HG03558 (cell line): Measurements from ENCODE around the gene ADAMTSL1.
"Not testable (repeated sequence)": the region's sequence is repeated elsewhere in the genome, so short reads cannot be mapped to it uniquely, and the experiment has no call there.

Experiments used
- ATAC-seq: cut with Tn5 transposase; IDR thresholded peaks from one replicate; pipeline ENCODE4 v1.9.1; 2021; ENCODE audit warnings: moderate number of reproducible peaks; ENCODE audit not compliant: unreplicated experiment; ENCODE audit errors: extremely low read depth

The ADAMTSL1 gene

DNA sequence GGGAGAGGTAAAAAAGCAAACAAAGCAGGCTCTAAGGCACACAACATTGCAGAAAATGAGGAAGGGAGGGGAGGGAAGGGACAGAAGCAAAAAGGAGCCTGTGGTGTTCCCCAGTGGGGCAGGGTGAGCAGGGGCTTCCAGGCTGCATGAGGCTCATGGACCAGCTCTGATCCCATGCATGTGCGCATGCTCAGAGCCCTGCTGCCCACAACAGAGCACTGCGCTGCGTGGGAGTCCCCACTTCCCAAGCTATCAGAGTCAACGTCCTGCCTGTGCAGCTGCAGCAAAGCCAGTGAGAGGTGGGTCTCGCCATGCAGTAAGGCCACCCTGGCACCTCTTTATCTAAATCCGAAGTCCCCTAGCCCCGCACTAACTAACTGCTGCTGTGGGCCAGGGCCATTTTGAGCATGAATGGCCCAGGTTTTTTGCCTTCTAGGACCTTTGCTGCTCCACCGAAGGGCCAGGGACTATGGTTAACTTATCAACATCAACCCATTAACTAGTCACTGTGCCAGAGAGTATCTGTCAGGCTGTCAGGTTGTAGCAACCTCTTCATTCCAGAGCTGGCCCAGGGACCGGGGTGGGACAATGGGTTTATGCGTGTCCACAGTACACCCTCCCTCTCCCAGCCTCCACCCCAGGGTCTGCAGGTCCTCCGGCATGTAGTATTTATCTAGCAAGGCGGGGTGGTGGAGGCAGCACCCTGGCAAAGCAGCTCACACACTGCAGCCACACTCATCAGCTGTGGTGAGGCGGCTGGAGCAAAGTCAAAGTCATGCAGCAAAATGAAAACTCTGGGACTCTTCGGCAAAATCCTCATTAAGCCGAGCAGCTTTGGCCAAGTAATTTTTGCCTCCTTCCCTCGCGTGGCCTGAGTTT lies 435.4 kb downstream of the ADAMTSL1 start:
- ATAC-seq, result no peak

DNA sequence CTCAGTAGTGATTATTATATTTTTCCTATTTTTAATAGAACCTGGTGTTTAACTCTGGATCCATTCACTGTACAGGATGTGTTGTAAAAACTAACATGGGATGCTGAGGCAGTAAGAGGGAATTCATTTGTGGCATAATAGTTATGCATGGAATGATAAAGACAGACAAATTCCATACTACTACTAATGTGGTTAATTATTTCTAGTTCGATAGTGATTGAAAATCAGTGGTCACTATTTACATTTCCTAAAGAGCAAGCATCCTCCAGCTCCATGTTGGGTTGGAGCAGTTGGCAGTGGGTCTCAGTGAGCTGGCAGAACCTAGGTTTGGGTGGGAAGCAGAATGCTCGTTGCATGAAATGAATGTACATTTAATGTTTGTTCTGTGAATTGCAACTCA lies 436.5 kb downstream of the ADAMTSL1 start:
- ATAC-seq, result no peak

DNA sequence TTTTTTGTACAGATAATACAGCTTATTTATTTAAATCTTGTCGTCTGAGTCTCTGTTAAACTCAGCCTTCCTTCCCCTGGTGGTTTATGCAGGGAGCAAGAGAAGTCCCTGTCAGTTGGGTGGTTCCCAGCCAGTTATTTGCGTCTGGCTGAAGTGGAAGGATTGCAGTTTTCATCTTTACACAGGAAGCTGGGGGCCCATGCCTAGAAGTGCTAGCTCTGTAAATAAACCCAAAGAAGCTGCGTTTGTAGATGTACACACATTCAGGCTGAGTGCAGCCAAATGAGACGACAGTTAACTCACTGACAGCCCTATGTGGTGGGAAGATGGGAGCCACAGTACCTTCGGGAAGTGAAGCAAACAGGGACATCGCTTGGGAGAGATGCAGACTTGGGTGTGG lies 437.0 kb downstream of the ADAMTSL1 start:
- no peak for ATAC-seq

DNA sequence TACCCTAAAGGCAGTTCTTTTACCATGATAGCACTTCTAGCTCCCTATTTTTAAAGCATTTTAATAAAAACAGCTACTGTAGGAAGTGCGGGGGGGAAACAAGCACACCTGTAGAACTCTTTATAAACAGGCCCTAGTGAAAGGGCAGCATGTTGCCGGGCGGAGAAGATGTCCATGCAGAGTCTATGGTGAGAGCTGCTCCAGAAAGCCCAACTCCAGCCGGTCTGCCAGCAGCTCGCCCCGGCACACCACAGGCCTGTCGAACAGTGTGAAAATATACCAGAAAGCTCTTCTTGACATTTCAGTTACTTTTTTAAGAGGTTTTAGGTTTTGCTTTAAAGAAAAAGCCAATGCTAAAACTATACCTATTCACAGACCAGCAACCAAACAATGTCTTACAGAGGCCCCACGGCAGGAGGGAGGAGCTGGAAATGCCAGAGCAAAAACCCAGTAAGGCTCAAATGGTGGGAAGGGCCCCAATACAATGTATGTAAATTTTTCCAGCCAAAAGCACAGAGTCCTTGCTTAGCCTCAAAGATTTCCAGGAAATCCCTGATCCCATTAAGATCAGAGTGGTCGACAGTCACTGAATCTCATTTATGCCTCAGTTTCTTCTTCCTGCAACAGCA lies 437.9 kb downstream of the ADAMTSL1 start:
- no peak for ATAC-seq

DNA sequence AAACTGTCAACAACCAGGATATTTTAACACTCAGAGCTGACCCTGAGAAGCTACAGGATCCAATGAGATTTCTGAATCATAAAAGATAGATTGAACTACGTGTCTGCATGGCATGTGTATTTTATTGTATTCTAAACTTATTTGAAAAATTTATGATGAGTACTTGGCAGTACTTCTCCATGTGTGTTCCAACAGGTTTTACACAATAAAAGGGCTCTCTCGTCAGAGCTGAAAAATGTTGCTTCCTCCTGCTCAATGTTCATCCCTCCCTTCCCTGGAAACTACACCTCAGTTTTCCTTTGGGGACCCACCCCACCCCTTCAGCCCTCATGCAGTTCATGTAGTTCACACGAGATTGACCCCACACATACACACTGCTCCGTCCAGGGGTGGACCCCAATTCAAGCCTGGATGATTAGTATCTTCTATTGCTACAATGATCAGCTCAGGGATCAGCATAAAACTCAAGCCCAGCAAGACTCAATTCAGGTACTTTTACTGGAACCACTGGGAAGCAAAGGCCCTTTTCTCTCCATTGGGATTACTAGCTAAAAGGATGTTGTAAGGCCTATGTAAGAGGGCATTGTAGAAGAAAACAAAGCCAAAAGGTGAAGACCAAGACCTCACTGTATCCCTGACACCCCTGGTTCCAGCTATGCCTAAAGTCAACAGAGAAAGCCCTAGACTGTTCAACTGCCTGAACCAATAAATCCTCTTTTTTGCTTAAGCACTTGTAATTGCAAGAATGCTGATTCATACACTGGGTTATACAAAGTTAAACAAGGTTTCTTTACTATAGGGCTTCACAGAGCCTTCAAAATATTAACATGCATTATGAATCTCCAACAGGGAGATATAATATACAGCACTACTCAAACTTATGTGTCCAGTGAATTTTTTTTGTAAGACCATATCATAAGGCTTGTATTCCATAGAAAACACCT lies 446.5 kb downstream of the ADAMTSL1 start:
- no peak for ATAC-seq

DNA sequence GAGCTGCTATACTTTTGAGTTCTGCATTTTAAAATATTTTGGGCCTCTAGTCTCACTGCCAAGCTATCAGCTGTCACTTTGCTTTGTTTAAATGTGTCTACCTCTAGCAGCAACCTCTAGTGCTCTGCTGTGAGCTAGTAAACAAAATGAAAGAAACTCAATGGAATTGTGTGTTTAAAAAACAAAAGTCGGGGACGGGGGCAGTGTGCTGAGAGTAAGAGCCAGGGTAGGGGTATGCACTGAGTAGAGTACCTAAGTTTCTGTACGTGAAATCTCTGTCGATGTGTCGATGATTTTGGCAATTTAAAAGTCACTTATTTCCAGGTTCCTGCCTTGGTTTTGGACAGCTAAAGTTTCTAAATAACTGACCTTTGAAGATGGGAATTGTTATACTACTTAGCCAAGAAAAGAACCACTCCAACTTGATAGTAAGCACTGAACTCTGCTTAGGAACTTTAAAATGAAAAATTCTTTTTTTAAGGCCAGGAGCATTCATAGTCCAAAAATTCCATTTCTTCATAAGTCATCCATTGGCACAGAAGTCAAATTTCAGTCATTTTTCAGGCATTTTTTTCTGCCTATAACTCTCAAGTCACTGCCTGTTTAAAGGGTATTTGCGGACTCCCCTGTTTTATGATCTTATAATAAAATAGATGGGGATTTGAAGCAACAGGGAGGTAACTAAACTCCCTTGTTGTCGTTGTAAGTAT lies 447.6 kb downstream of the ADAMTSL1 start:
- ATAC-seq, result no peak

DNA sequence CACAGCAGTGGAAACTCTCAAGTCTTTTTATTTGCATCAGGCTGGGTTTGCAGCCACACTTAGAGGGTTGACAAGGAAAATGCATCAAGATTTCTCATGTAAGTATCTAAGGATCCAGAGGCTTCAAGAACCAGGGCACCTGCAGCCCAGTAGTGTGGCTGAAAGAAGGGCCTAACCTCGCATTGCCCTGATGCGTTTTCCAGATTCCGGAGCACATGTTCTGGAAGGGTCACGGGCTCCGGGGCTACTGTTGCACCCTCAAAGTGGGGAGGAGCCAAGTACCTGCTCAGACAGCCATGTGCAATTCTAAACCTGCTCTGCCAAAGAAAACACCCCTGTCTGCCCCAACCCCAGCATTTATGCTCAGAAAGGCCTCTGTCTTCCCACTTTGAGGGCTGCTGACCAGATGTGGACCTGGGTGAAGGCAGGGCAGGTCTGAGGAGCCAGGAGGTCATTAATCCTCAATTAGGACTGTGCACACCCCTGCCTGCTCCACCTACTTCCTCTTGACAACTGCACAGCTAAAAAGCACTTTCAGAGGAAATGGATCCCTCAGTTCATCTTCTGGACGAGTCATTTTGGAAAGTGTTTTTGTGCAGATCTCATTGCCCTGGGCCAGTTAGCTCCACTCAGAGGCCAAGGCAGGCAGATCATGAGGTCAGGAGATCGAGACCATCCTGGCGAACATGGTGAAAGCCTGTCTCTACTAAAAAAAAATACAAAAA lies 448.4 kb downstream of the ADAMTSL1 start:
- ATAC-seq, result no peak

DNA sequence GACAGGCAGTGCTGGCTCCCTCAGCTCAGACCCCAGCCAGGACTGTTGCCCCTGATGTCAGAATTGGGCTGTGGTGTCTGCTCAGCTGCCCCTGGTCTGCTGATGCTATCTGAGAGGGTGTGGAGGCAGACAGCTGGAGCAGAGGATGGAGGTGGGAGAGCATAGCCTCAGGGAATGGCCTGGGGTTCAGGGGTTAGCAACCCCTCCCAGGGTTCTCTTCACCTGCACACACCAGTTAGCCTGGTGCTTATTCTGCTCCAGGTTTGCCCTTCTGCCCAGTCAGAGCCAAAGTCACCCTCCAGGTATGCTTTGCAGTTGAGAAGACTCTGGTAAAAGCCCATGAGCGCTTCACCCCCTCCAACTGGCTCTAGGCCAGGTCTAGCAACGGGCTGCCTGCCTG lies 449.2 kb downstream of the ADAMTSL1 start:
- ATAC-seq, result no peak

DNA sequence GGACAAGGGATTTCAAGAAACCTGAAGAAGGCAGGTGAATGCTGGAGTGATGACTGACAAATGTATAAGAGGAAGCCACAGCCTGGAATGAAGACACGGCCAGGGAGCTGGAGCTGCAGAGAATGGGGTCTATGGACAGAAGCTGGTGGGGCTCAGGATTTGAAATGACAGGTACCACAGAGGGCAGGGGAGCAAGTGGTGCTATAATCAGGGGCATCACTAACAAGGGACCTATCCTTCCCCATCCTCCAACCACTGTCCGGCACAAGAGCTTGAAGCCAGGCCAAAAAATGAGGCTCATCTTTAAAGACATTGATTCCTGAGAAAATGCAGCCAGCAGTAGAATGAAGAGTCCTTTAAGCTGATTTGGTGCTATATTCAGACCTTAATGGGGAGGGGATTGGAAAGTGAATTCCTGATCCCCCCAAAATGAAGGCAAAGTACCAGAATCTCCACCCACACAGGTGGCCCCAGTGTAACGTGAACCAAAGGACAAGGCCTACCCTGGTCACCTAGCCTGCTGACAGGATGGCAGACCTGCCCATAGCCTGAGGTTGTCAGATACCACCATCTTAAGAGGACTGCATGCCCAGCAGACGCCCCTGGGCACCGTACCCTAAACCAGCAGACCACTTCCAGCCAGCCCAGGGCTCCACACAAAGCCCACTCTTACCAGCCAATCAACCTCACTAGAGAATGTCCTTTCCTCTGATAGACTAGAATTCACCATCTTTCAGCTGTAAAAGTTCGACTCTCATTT lies 449.9 kb downstream of the ADAMTSL1 start:
- ATAC-seq, result no peak

DNA sequence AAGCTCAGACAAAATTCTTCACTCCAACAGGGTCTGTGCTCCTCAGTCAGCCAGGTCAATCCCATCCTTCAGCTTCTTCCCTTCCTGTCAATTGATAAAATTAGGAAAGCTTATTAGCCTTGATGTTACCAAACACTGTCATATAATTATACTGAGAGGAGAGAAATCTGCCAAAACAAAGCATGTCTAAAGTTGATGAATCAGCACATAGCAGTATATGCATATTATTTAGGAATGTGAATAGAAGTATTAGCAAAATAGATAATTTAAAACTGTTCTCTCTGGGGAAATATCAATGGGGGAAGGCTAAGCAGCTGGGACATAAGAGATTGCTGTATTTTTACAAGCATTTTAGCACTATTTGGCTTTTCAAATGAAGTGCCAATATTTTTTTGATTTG lies 451.9 kb downstream of the ADAMTSL1 start:
- ATAC-seq, result no peak

DNA sequence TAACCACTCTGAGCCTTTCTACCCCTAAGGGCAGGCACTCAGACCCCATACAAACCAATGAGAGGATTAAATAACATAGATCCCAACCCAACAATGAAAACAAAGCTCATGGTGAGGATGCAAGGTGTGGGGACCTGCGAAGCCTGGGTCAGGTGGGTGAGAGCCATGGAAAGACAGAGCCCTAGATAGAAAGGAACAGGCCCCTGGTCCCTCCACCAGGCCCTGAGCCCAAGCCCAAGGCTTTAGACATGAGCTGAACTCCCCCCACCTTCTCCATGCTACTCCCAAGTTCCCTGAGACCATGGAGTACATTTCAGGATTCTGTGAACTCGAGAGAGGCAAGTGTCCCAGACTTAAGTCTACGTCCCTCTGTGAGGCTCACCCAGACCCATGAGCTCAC lies 452.6 kb downstream of the ADAMTSL1 start:
- ATAC-seq, result no peak

DNA sequence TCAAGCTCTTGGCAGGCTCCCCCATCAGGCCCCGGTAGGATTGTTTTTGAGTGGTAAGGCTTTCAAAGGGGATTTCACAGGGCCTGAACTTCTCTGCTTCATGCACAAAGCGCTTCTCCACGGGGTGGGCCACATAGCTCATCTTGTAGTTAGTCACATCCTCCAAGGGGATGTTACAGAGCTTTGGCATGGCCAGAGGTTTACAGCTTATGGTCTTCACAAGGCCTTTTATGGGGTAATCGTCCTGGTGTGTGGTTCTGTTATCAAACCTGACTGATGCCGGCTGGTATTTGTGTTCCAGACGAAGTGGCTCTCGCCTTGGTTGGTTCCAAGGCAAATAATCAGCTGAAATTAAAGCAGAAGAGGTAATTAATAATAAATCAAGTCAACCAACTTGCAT lies 454.8 kb downstream of the ADAMTSL1 start:
- ATAC-seq, result no peak

DNA sequence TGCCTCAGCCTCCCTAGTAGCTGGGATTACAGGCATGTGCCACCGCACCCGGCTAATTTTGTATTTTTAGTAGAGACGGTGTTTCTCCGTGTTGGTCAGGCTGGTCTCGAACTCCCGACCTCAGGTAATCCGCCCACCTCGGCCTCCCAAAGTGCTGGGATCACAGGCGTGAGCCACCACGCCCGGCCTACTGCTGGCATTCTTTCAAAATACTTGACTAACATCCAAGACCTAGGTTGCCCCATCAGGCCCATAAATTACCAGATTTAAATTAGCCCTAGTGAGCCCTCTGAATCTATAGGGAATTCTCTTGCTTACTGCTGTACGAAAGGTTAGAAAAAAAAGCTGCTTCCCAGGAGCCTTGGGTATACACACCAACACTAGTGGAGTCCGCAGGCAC lies 456.7 kb downstream of the ADAMTSL1 start:
- ATAC-seq, result not testable (repeated sequence)

DNA sequence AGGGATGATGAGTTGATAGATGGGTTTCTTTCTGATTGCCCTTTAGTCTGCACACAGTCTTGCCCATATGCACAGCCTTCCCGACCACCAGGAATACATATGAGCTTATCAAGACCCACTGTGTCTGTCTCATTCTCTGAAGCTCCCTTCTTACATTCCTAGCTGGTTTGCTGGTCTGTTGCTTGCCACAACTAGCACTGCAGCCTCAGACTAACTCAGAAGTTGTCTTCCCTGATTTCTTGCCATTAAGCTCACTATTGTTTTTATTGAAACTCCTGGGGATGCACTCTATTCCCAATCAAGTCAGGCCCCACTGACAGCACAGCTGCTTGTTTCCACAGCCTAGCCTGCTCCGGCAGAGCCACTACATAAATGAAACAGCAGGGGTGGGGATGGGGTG lies 461.6 kb downstream of the ADAMTSL1 start:
- ATAC-seq, result no peak

DNA sequence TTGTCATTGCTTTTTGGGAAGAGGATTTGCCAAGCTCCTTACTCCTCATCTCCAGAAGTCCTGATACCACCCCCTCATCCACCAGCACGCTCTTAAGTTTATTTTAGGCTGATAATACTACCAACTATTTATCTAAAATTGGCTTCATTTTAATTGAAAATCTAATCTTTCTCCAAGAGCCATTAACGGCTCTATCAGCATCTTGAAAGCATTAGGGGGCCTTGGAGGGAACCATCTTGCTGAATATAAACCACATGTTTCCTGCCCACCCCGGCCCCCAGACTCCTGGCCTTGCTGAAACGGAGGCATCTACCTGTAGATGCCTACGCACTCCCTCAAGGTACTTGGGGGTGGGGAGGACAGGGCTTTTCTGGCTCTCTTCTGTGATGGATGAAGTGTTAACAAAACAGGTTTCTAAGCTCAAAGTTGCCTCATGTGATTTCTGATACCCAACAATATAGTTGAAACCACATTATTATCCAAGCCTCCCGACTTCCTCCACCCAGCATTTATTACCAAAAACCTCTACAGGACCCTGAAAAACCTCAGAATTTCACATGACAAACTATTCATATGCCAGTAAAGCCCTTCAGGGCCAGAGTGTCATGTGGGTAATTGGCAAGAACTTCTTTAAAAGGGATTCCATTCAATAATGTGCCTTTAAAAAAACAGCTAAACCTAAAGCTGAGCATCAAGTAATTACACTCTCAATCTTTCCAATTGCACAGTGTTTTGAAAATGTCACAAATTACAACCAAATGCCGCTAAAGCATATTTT lies 462.3 kb downstream of the ADAMTSL1 start:
- ATAC-seq, result no peak

DNA sequence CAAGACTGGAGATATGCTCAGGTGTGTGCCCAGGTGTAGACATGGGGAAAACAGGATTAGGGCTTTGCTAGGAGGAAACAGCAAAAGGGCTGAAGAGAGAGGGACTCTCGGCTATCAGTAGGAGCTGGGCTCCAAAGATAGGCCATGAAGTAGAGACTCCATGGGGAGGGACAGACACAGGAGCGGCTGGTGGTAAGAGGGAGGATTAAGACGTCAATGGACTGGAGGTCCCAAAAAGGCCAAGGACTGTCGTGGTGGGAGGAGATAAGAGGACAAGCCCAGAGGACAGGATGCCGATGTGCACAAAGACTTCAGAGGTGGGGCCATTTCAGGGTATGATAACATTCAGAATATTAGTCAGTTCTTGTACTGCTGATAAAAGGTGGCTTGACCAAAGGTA lies 466.0 kb downstream of the ADAMTSL1 start:
- ATAC-seq, result no peak

DNA sequence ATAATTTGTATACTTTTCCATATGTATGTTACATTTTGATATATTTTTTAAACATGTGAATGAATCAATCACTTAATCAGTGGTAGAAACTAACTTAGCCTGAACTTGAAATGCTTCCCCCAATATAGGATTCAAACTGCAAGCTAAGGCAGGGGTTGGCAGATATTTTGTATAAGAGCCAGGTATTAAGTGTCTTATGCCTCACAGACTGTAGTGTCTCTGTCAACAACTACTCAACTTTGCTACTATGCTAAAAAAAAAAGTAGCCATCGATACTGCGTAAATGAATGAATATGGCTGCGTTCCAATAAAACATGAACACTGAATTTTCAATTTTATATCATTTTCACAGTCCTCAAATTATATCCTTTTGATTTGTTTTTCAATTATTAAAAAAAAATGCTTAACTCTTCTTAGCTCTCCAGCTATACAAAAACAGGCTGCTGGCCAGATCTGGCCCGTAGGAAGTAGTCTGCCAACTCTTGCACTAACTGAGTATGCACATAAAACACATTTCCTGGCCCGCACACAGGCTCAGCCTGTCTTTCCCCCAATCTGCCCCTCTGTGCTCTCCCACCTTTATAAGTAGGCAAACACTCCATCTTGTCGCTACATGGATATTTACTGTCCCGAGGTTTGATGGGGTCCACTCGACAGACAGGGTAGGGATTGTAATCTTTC lies 467.2 kb downstream of the ADAMTSL1 start:
- no peak for ATAC-seq

DNA sequence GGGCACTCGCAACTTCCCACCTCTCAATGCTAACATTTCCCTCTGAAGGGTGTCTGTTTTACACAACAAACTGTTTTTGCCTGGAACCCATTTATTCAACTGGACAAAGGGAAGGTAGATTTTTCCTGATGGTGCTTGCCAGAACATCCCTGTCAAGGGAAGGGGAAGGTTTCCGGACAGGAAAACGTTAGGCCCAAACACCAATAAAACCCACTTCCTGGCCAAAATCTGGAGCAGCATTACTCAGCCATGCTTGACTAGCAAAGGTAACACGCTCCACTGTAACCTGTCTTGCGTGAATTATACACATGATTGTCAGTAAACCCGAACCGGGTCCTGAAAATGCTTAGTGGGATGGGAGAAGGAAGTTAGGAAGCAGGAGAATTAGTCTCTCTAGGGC lies 468.8 kb downstream of the ADAMTSL1 start:
- ATAC-seq, result no peak
